NCI-H524 (cell line): Measurements from ENCODE around the gene GARNL3.

Experiments
- DNase-seq, 2 experiments: peaks; one replicate each; lab custom pipeline; 2025; lab: John Stamatoyannopoulos, UW

Gene GARNL3

GRCh38 chr9:127278372-127278771, 13.8 kb downstream of the GARNL3 start:
- no peak for DNase-seq

DNA sequence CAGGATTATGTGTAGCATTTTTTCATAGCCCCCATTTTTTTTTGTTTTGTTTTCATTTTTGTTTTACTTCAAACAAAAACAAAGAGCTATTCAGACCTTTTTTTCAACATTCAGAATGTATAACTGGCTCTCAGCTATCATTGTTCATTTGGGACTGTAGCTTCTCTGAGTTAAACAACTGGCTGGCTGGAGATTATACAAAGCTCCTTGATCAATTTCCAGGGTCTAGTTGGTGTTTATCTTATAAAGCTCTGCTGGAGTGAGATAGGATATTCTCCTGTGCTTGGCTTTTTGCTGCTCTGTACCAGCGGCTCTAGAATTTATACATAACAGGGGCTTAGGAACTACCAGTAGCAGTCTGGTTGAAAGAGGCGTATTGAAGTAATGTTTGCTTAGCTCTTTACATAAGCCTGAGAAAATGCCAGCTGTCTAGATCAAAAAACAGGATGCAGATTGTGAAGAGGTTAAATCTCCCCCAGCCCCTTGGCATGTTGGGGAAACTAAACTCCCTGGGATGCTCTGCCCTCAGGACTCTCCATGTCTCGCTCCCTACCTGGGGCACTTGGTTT, 15.2 kb downstream of the GARNL3 start:
- DNase-seq = peak; percentile 73 to 89

GRCh38 chr9:127280880-127281660, 16.5 kb downstream of the GARNL3 start:
- DNase-seq = no peak

- no peak for DNase-seq
Measured at GRCh38 chr9:127281891-127282290, 17.3 kb downstream of the GARNL3 start.

GRCh38 chr9:127282611-127283010, 18.0 kb downstream of the GARNL3 start:
- no peak for DNase-seq

- DNase-seq = no peak
Measured at GRCh38 chr9:127283135-127283534, 18.6 kb downstream of the GARNL3 start.

GRCh38 chr9:127283917-127284497, 19.4 kb downstream of the GARNL3 start:
- peak in 1 of 2 experiments; percentile 33 for DNase-seq

DNA sequence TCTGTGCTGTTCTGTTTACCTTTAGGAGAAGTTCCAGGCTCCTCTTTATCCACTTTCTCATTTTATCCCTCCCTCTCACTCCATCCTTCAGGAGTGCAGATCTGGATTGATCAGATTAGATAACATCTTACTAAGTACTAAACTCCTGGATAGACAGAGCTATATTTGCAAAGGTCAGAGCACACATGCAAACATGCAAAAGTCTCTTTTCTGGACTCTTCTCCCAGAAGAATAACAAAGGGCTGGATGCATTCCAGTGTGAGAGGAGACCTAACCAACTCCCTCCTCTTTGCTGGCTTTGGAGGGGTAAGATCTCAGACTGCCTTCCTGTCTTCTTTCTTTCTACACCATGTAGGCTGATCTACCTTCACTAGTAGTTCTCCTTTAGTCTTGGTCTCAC, 21.4 kb downstream of the GARNL3 start:
- no peak for DNase-seq

- peak; percentile 96 to 97 for DNase-seq
Measured at GRCh38 chr9:127290561-127291065, 26.0 kb downstream of the GARNL3 start.

- DNase-seq = no peak
Measured at GRCh38 chr9:127291246-127291778, 26.7 kb downstream of the GARNL3 start.

DNA sequence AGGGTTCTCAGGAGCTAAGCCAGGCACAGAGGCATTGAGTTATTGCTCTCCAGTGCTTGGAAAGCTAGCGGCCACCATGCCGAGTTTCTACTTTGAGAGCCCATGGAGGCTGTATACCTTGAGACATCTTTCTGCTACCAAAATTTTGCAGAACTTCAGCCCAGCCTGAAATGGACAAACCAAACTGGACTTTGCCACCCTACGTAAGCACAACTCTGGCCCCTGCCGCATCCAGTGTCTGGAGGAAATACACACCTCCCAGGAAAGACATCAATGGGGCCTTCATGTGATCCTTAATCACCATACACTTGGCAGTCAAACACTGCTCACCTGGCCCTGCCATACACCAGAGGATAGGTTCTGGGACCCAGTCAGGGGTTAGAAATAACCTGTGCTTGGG, 27.8 kb downstream of the GARNL3 start:
- no peak for DNase-seq

GRCh38 chr9:127293328-127293727, 28.8 kb downstream of the GARNL3 start:
- DNase-seq = no peak

DNA sequence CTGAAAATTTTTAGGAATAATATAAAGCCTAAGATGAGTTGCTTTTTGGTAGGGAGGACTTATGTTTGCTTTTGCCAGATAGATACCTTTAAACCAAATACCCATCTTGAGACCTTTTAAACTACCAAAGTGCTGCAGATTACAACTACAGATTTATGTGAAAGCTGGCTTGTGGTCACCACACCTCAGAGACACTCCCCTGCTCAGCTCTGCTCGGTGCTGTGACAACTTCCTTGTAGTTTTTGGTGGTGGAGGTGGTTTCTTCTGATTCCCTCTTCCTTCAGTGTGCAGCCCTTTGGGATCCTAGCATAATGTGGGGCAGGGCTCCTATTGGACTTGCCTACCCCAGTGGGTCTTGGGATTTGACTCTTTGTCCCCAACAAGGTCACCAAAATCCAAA, 29.2 kb downstream of the GARNL3 start:
- DNase-seq = no peak

GRCh38 chr9:127295005-127295404, 30.4 kb downstream of the GARNL3 start:
- peak in 1 of 2 experiments; percentile 39 for DNase-seq

- DNase-seq = peak; percentile 87 to 98
Measured at GRCh38 chr9:127300886-127301447, 36.4 kb downstream of the GARNL3 start.

DNA sequence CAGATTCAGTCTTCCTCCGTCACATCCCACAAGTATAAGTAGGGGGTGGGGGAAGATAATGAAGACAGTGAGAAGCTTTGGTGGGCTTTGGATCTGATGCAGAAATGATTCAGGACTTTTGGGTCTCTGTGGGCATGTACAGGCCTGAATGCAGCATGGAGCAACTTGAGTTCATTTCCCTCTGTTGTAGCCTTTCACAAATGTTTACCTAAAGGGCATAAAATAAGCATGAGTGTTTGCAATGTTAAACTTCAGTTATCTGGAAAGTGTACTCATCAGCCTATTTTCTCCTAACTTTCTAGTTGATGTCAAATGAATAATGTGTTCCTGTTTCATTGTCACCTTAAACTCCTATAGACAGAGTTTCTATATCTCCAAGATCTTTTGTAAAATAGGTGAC, 39.3 kb downstream of the GARNL3 start:
- no peak for DNase-seq

DNA sequence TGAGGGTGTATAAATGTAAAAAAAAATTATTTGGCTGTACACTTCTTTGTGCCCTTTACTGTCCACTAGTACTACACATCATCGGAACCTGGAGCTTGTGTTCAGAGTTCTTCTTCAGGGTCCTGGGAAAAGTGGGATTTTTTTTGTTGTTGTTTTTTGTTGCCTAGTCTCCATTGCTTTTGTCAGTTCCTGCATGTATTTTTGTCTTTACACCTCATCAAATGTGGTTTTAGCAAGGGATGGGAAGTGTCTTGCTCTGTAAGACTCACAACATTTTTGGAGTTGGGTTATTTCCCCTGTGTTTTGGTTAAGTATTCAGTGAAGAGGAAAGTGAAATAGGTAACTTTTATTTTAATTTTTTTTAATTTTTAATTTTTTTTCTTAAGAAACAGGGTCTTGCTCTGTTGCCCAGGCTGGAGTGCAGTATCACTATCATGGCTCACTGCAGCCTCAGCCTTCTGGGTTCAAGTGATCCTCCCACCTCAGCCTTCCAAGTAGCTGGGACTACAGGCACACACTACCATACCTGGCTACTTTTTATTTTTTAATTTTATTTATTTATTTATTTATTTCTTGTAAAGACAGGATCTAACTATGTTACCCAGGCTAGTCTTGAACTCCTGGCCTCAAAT, 40.7 kb downstream of the GARNL3 start:
- no peak for DNase-seq

DNA sequence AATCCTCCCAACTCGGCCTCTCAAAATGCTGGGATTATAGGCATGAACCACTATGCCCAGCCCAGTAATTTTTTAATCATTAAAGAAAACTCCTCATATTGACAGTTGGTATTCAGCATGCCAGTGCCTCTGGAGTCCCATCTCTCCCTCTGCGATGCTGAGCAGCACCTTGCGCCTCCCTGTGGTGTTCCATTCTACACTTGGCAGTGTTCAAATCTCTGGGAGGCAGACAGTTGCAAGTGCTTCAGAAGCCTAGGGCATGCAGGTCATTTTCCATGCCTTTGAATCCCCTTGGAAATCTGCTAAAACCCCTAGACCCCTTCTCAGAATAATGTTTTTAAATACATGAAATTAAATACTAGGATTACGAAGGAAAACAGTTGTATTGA, 41.3 kb downstream of the GARNL3 start:
- peak; percentile 44 to 75 for DNase-seq

- no peak for DNase-seq
Measured at GRCh38 chr9:127307802-127308201, 43.2 kb downstream of the GARNL3 start.

- no peak for DNase-seq
Measured at GRCh38 chr9:127308652-127309434, 44.3 kb downstream of the GARNL3 start.

DNA sequence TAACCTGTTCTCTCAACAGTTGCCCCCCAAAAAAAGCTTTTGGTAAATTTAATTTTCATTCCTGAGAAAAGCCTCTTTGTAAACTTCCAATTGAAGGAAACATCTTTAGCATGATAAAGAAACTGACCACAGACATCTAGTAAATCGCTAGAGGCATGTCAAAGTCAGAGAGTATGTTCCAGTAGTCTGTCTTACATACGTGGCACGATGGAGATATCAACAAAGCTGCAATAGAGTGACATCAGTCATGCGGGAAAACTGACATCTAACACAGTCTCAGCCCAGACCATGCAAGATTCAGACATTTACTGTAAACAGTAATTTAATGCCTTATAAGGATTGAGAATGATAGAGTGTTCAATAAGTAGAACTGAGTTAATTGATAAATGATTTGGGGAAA, 45.1 kb downstream of the GARNL3 start:
- no peak for DNase-seq
